ENCODE results near the gene GANAB. TPM values are rescaled to one million over a fixed set of nuclear protein-coding genes. Genes with fewer than 3 reads are reported as not detected.

Gene GANAB
- total RNA-seq, 1 donor from 2014 or later, result 323 TPM

DNA sequence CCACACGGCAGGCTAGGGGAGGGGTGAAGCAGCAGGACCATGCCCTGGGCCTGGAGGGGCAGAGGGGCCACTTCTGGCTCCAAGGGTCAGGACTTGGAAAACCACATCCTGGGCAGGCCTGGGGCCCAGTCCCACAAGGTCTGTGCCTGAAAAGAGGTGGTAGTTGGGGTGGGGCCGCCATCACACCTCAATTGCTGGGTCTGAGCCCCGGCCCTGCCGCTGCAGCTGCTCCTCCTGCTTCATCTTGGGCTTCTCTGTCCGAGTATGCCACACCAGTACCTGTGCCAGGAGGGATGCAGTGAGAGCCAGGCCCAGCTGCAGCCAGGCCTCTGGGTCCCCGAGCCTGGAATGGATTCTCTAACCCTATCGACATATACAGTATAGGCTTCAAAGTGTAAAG lies 30.9 kb downstream of the GANAB start:
- FAIRE-seq, result no peak
- no peaks in the 10 kb centered on the region for H3K36me3 Mint-ChIP-seq (ENCODE audit: low read depth, unreplicated experiment)

DNA sequence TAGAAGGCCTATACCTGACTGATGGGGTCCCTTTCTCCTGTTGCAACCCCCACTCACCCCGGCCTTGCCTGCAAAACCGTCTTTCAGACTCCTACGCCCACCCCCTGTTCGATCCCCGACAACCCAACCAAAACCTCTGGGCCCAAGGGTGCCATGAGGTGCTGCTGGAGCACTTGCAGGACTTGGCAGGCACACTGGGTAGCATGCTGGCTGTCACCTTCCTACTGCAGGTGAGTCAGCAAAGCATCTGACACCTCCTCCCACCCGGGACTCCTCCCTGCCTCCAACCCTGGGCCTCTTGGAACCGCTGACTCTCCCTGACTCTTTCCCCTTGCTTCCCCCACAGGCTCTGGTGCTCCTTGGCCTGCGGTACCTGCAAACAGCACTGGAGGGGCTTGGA lies 32.1 kb downstream of the GANAB start:
- TF ChIP-seq EZH2 (IDR thresholded peaks at IDR 0.05; ENCODE audit: insufficient read depth, low read length), result no peak
- TF ChIP-seq, protein P1, sequence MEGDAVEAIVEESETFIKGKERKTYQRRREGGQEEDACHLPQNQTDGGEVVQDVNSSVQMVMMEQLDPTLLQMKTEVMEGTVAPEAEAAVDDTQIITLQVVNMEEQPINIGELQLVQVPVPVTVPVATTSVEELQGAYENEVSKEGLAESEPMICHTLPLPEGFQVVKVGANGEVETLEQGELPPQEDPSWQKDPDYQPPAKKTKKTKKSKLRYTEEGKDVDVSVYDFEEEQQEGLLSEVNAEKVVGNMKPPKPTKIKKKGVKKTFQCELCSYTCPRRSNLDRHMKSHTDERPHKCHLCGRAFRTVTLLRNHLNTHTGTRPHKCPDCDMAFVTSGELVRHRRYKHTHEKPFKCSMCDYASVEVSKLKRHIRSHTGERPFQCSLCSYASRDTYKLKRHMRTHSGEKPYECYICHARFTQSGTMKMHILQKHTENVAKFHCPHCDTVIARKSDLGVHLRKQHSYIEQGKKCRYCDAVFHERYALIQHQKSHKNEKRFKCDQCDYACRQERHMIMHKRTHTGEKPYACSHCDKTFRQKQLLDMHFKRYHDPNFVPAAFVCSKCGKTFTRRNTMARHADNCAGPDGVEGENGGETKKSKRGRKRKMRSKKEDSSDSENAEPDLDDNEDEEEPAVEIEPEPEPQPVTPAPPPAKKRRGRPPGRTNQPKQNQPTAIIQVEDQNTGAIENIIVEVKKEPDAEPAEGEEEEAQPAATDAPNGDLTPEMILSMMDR (IDR thresholded peaks at IDR 0.05; ENCODE audit: insufficient read depth, low read depth, low read length), result no peak
- peaks cover 2% of the 10 kb centered on the region for H3K36me3 Mint-ChIP-seq (ENCODE audit: low read depth, unreplicated experiment)

More for the DNA sequence above, 30.9 kb downstream of the GANAB start:
- TF ChIP-seq, protein P1 (IDR thresholded peaks at IDR 0.05; ENCODE audit: insufficient read depth, low read depth, low read length), result no peak
- no peak for TF ChIP-seq EZH2 (IDR thresholded peaks at IDR 0.05; ENCODE audit: insufficient read depth, low read length)
- no peaks in the 10 kb centered on the region for H3K36me3 ChIP-seq (ENCODE audit: insufficient read depth, low read length)
- H3K79me2 ChIP-seq (ENCODE audit: insufficient read depth, low read length), result peaks cover 13% of the 10 kb centered on the region
- Mint-ChIP-seq H3K4me3 (ENCODE audit: unreplicated experiment) (no peak overlapping the region), H3K27me3 (ENCODE audit: low read depth, unreplicated experiment) (no peaks in the 10 kb centered on the region), H3K4me1 (ENCODE audit: low read depth, unreplicated experiment) (peaks cover 13% of the 10 kb centered on the region), H3K27ac (ENCODE audit: unreplicated experiment) (no peak overlapping the region), H3K9me3 (ENCODE audit: unreplicated experiment) (no peaks in the 10 kb centered on the region)
- H4K20me1 ChIP-seq (ENCODE audit: insufficient read depth, low read length), result no peaks in the 10 kb centered on the region
- peaks cover 15% of the 10 kb centered on the region for H3K4me1 ChIP-seq (ENCODE audit: insufficient read depth, low read length)
- no peak overlapping the region for H3K9ac ChIP-seq (ENCODE audit: low read length)
- no peak overlapping the region for H3K27ac ChIP-seq (ENCODE audit: low read depth, low read length)
- no peak overlapping the region for H3K4me2 ChIP-seq (ENCODE audit: low read length)
- DNase-seq (ENCODE audit: low read depth), result no peak
- H3K27me3 ChIP-seq (ENCODE audit: insufficient read depth, low read length), result no peaks in the 10 kb centered on the region
- no peaks in the 10 kb centered on the region for H3K9me3 ChIP-seq (ENCODE audit: insufficient read depth, low read depth, low read length)
- no peak overlapping the region for H2AFZ ChIP-seq (ENCODE audit: low read depth, low read length)
- no peak overlapping the region for H3K4me3 ChIP-seq (ENCODE audit: insufficient read depth, low read depth, low read length)

DNA sequence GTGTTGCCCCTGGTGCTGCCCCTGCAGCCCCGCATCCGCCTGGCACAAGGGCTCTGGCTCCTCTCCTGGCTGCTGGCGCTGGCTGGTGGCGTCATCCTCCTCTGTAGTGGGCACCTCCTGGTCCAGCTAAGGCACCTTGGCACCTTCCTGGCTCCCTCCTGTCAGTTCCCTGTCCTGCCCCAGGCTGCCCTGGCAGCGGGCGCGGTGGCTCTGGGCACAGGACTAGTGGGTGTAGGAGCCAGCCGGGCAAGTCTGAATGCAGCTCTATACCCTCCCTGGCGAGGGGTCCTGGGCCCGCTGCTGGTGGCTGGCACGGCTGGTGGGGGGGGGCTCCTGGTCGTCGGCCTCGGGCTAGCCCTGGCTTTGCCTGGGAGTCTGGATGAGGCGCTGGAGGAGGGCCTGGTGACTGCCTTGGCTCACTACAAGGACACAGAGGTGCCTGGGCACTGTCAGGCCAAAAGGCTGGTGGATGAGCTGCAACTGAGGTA lies 33.1 kb downstream of the GANAB start:
- no peak for TF ChIP-seq EZH2 (IDR thresholded peaks at IDR 0.05; ENCODE audit: insufficient read depth, low read length)
- TF ChIP-seq, protein P1 (IDR thresholded peaks at IDR 0.05; ENCODE audit: insufficient read depth, low read depth, low read length), result no peak
- H3K4me3 Mint-ChIP-seq (ENCODE audit: unreplicated experiment), result peak overlapping the region; percentile 34
- H3K9ac ChIP-seq (ENCODE audit: low read length), result peak overlapping the region; percentile 87
- no peaks in the 10 kb centered on the region for H3K36me3 ChIP-seq (ENCODE audit: insufficient read depth, low read length)
- no peaks in the 10 kb centered on the region for H3K27me3 ChIP-seq (ENCODE audit: insufficient read depth, low read length)
- H3K27me3 Mint-ChIP-seq (ENCODE audit: low read depth, unreplicated experiment), result no peaks in the 10 kb centered on the region
- H3K4me1 Mint-ChIP-seq (ENCODE audit: low read depth, unreplicated experiment), result peaks cover 14% of the 10 kb centered on the region
- H3K4me2 ChIP-seq (ENCODE audit: low read length), result peak overlapping the region; percentile 96
- no peaks in the 10 kb centered on the region for H4K20me1 ChIP-seq (ENCODE audit: insufficient read depth, low read length)
- H3K9me3 ChIP-seq (ENCODE audit: insufficient read depth, low read depth, low read length), result no peaks in the 10 kb centered on the region
- H3K4me3 ChIP-seq (ENCODE audit: insufficient read depth, low read depth, low read length), result no peak overlapping the region
- peaks cover 9% of the 10 kb centered on the region for H3K79me2 ChIP-seq (ENCODE audit: insufficient read depth, low read length)
- no peak overlapping the region for H3K27ac ChIP-seq (ENCODE audit: low read depth, low read length)
- peaks cover 11% of the 10 kb centered on the region for H3K4me1 ChIP-seq (ENCODE audit: insufficient read depth, low read length)
- DNase-seq (ENCODE audit: low read depth) (no peak), FAIRE-seq (no peak)
- no peaks in the 10 kb centered on the region for H3K9me3 Mint-ChIP-seq (ENCODE audit: unreplicated experiment)
- H3K27ac Mint-ChIP-seq (ENCODE audit: unreplicated experiment), result no peak overlapping the region
- H3K36me3 Mint-ChIP-seq (ENCODE audit: low read depth, unreplicated experiment), result peaks cover 6% of the 10 kb centered on the region
- H2AFZ ChIP-seq (ENCODE audit: low read depth, low read length), result peak overlapping the region; percentile 26

More for the DNA sequence above, 32.1 kb downstream of the GANAB start:
- Histone ChIP-seq H3K4me3 (ENCODE audit: insufficient read depth, low read depth, low read length) (no peak overlapping the region), H3K36me3 (ENCODE audit: insufficient read depth, low read length) (no peaks in the 10 kb centered on the region), H3K9me3 (ENCODE audit: insufficient read depth, low read depth, low read length) (no peaks in the 10 kb centered on the region), H3K4me1 (ENCODE audit: insufficient read depth, low read length) (peaks cover 11% of the 10 kb centered on the region), H3K9ac (ENCODE audit: low read length) (no peak overlapping the region), H3K27me3 (ENCODE audit: insufficient read depth, low read length) (no peaks in the 10 kb centered on the region), H2AFZ (ENCODE audit: low read depth, low read length) (no peak overlapping the region), H3K27ac (ENCODE audit: low read depth, low read length) (no peak overlapping the region), H4K20me1 (ENCODE audit: insufficient read depth, low read length) (no peaks in the 10 kb centered on the region), H3K4me2 (ENCODE audit: low read length) (no peak overlapping the region), H3K79me2 (ENCODE audit: insufficient read depth, low read length) (peaks cover 13% of the 10 kb centered on the region)
- H3K9me3 Mint-ChIP-seq (ENCODE audit: unreplicated experiment), result no peaks in the 10 kb centered on the region
- DNase-seq (ENCODE audit: low read depth) (no peak), FAIRE-seq (no peak)
- peak overlapping the region; percentile 23 for H3K4me3 Mint-ChIP-seq (ENCODE audit: unreplicated experiment)
- H3K27ac Mint-ChIP-seq (ENCODE audit: unreplicated experiment), result no peak overlapping the region
- no peaks in the 10 kb centered on the region for H3K27me3 Mint-ChIP-seq (ENCODE audit: low read depth, unreplicated experiment)
- H3K4me1 Mint-ChIP-seq (ENCODE audit: low read depth, unreplicated experiment), result peaks cover 15% of the 10 kb centered on the region
